ENCODE data around the gene LHFPL2. TPM values are rescaled to one million over a fixed set of nuclear protein-coding genes. Genes with fewer than 3 reads are reported as not detected.
A peak's percentile ranks its signal among the peaks of the same experiment; 100 is the strongest.

Gene LHFPL2
- polyA plus RNA-seq, 1 of the 3 experiments (the other 2 are of a cell fraction), result 10.4 TPM

DNA sequence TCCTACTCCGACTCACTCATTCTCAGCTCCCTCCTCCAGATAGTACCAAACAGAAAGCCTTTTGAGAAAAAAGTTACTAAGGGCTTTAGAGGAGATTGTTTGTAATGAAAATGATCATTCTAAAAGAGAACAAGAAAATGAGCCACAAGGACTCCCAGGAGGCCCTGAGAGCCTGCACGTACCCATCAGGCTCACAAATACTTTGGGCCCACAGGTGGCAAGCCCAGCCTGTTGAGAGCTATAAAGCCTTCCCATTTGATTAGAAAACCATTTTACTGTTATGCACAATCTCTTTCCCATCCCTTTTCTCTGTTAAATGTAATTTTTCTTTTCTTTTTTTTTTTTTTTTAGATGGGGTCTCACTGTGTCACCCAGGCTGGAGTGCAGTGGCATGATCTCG, 136.1 kb downstream of the LHFPL2 start:
- CTCF ChIA-PET, result no interaction called here
- WGBS (ENCODE audit: low lambda C conversion rate), result 95% methylated on average over 3 of the region's 3 CpGs
- TF ChIP-seq EZH2phosphoT487 (IDR thresholded peaks at IDR 0.05; ENCODE audit: borderline replicate concordance, low read depth), result no peak
- TF ChIP-seq, protein P1, sequence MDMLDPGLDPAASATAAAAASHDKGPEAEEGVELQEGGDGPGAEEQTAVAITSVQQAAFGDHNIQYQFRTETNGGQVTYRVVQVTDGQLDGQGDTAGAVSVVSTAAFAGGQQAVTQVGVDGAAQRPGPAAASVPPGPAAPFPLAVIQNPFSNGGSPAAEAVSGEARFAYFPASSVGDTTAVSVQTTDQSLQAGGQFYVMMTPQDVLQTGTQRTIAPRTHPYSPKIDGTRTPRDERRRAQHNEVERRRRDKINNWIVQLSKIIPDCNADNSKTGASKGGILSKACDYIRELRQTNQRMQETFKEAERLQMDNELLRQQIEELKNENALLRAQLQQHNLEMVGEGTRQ (IDR thresholded peaks at IDR 0.05; ENCODE audit: borderline replicate concordance, low read depth, low read length), result no peak
- no peak overlapping the region for H3K9ac ChIP-seq
- no peak overlapping the region for H2AFZ ChIP-seq (ENCODE audit: low read depth)
- peaks cover 9 to 18% of the 10 kb centered on the region in 2 experiments; a peak in 3 of 4 replicates for H3K4me1 ChIP-seq (ENCODE audit: control insufficient read depth in 1 of 2, insufficient read depth in 2 of 2, low read depth in 1 of 2, low read length in 1 of 2)
- no peak for DNase-seq
- peaks cover 0 to 15% of the 10 kb centered on the region in 2 experiments for H3K36me3 ChIP-seq (replicated peaks in 1 of 2; ENCODE audit: control insufficient read depth in 1 of 2, insufficient read depth in 2 of 2, low read length in 1 of 2)
- H3K4me2 ChIP-seq, result no peak overlapping the region
- peaks cover 10% of the 10 kb centered on the region for H3F3A ChIP-seq (replicated peaks; ENCODE audit: insufficient read depth)
- no peaks in the 10 kb centered on the region for H3K27me3 ChIP-seq (ENCODE audit: insufficient read depth)
- peaks cover 98% of the 10 kb centered on the region for H3K79me2 ChIP-seq (ENCODE audit: insufficient read depth)
- no peak overlapping the region for H3K27ac ChIP-seq (ENCODE audit: low read depth in 2 of 2, low read length in 1 of 2)
- H4K20me1 ChIP-seq (ENCODE audit: insufficient read depth), result no peaks in the 10 kb centered on the region
- H3K9me2 ChIP-seq, result no peaks in the 10 kb centered on the region
- H3K4me3 ChIP-seq (ENCODE audit: low read depth in 2 of 2, low read length in 1 of 2), result no peak overlapping the region
- no peaks in the 10 kb centered on the region for H3K9me3 ChIP-seq
- POLR2A ChIA-PET, result no interaction called here

DNA sequence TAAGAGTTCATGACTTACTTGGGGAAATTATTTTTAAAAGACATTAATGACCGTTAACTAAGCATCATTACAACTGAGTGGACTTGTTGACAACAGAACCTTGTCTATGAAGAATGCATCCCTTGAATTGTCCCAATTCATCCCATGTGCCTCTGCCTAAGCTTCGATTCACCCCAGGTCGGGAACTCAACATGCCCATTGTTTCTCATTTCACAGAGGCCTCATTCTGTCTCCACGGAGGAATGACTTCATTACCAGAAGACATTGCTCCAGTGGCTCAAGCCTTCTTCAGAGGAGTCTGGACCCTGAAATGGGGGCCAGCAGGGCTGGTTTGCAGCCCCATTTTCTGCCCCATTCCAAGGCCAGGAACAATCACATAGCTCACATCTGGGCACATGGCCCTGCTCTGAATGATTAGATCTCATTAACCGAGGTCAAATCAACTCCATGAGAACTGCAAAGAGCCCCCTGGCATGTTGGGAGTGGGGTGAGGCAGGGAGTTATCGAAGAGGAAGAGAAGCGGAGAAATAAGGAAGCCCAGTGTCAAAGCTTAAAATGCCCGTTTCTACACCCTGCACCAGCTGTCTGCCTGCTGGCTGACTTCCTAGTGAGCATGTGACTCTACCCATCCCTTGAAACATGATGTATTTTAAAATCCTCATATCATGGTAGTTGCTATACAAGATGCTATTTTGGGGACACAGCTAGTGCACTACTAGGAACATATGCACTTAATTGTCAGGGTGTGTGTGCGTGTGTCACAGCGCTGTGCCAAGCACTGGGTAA, 137.3 kb downstream of the LHFPL2 start:
- ChIA-PET POLR2A (no interaction called here), CTCF (no interaction called here)
- Histone ChIP-seq H4K20me1 (ENCODE audit: insufficient read depth) (no peaks in the 10 kb centered on the region), H3K4me2 (no peak overlapping the region), H3K4me1 (ENCODE audit: control insufficient read depth in 1 of 2, insufficient read depth in 2 of 2, low read depth in 1 of 2, low read length in 1 of 2) (peaks cover 20 to 23% of the 10 kb centered on the region in 2 experiments; a peak in 3 of 4 replicates), H2AFZ (ENCODE audit: low read depth) (no peak overlapping the region), H3K79me2 (ENCODE audit: insufficient read depth) (peaks cover 98% of the 10 kb centered on the region), H3K9me3 (no peaks in the 10 kb centered on the region), H3K27me3 (ENCODE audit: insufficient read depth) (no peaks in the 10 kb centered on the region), H3K27ac (ENCODE audit: low read depth in 2 of 2, low read length in 1 of 2) (peak overlapping the region in 1 of 2 experiments; percentile 2; a peak in 1 of 4 replicates), H3K36me3 (replicated peaks in 1 of 2; ENCODE audit: control insufficient read depth in 1 of 2, insufficient read depth in 2 of 2, low read length in 1 of 2) (peaks cover 0 to 20% of the 10 kb centered on the region in 2 experiments), H3K9ac (no peak overlapping the region), H3K9me2 (no peaks in the 10 kb centered on the region), H3F3A (replicated peaks; ENCODE audit: insufficient read depth) (peaks cover 21% of the 10 kb centered on the region), H3K4me3 (ENCODE audit: low read depth in 2 of 2, low read length in 1 of 2) (no peak overlapping the region)
- 92% methylated on average over 10 of the region's 10 CpGs for WGBS (ENCODE audit: low lambda C conversion rate)
- TF ChIP-seq TAF1 (IDR thresholded peaks at IDR 0.05; ENCODE audit: borderline replicate concordance, low read depth, low read length) (no peak), GATA2 (CRISPR knock-in tag; IDR thresholded peaks at IDR 0.05) (no peak), JUND (IDR thresholded peaks at IDR 0.05) (no peak), ELF1 (IDR thresholded peaks at IDR 0.05) (no peak)
- DNase-seq, result no peak

DNA sequence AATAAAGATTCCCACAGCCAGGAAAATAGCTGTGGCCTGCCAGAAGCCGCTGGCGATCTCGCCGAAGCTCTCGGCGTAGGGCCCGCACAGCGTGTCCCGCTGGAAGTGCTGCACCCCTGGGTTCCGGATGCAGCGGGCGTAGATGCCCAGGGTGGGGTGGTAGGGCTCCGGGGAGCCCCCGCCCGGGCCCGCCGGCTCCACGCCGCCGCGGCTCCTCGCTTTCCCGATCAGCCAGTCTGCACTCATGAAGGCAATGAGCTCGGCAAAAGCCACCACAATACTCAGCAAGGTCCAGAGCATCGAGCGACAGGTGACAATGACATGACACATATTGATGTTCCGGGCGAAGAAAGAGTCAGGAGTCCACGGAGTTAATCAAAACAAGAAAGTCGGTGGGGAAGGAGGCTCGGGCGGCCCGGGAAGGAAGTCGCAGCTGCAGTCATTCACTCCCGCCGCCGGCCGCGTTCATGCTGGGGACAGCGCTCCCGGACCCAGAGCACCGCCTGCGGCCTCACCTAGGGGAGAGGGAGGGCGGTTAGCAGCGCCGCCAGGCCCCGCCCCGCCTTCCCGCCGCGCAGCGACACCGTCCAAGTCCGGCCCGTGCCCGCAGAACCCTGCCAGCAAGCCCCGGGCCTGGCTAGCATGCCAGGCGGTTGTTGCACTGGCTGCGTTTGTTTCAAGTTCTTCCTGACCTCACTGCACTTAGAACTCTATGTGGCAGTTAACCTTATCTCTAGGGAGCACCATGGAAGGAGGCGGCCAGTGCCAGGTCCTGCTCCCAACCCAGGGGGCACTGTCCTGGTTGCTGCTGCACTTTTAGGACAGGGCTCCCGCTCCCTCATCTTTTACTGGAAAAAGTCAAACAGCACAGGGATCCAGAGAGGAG, 138.4 kb downstream of the LHFPL2 start:
- Histone ChIP-seq H4K20me1 (ENCODE audit: insufficient read depth) (no peaks in the 10 kb centered on the region), H3K9me2 (no peaks in the 10 kb centered on the region), H3K27ac (ENCODE audit: low read depth in 2 of 2, low read length in 1 of 2) (peak overlapping the region in 1 of 2 experiments; percentile 2; a peak in 1 of 4 replicates), H3K27me3 (ENCODE audit: insufficient read depth) (no peaks in the 10 kb centered on the region), H3K79me2 (ENCODE audit: insufficient read depth) (peaks cover 96% of the 10 kb centered on the region), H3K4me3 (ENCODE audit: low read depth in 2 of 2, low read length in 1 of 2) (no peak overlapping the region), H3K36me3 (replicated peaks in 1 of 2; ENCODE audit: control insufficient read depth in 1 of 2, insufficient read depth in 2 of 2, low read length in 1 of 2) (peaks cover 0 to 20% of the 10 kb centered on the region in 2 experiments), H3K9ac (no peak overlapping the region), H3F3A (replicated peaks; ENCODE audit: insufficient read depth) (peaks cover 33% of the 10 kb centered on the region), H2AFZ (ENCODE audit: low read depth) (no peak overlapping the region), H3K4me1 (ENCODE audit: control insufficient read depth in 1 of 2, insufficient read depth in 2 of 2, low read depth in 1 of 2, low read length in 1 of 2) (peaks cover 32 to 35% of the 10 kb centered on the region in 2 experiments), H3K9me3 (no peaks in the 10 kb centered on the region), H3K4me2 (no peak overlapping the region)
- ChIA-PET CTCF (interaction anchor here (0.8 to 1.5 kb wide), 2 partner anchors 37 to 43 kb away, joined by 3 read pairs; no protein-coding TSS in a partner anchor), POLR2A (no interaction called here)
- no peak for TF ChIP-seq RCOR1 (IDR thresholded peaks at IDR 0.05; ENCODE audit: low read length)
- TF ChIP-seq GATA2 (CRISPR knock-in tag; IDR thresholded peaks at IDR 0.05), result no peak
- no peak for TF ChIP-seq RAD21 (IDR thresholded peaks at IDR 0.05; ENCODE audit: low read length)
- no peak for TF ChIP-seq EZH2phosphoT487 (IDR thresholded peaks at IDR 0.05; ENCODE audit: borderline replicate concordance, low read depth)
- no peak for TF ChIP-seq TAF1 (IDR thresholded peaks at IDR 0.05; ENCODE audit: borderline replicate concordance, low read depth, low read length)
- no peak for TF ChIP-seq SMC3 (IDR thresholded peaks at IDR 0.05; ENCODE audit: low read depth, low read length)
- TF ChIP-seq, protein P2, sequence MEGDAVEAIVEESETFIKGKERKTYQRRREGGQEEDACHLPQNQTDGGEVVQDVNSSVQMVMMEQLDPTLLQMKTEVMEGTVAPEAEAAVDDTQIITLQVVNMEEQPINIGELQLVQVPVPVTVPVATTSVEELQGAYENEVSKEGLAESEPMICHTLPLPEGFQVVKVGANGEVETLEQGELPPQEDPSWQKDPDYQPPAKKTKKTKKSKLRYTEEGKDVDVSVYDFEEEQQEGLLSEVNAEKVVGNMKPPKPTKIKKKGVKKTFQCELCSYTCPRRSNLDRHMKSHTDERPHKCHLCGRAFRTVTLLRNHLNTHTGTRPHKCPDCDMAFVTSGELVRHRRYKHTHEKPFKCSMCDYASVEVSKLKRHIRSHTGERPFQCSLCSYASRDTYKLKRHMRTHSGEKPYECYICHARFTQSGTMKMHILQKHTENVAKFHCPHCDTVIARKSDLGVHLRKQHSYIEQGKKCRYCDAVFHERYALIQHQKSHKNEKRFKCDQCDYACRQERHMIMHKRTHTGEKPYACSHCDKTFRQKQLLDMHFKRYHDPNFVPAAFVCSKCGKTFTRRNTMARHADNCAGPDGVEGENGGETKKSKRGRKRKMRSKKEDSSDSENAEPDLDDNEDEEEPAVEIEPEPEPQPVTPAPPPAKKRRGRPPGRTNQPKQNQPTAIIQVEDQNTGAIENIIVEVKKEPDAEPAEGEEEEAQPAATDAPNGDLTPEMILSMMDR (IDR thresholded peaks at IDR 0.05), result no peak
- TF ChIP-seq, protein P3, sequence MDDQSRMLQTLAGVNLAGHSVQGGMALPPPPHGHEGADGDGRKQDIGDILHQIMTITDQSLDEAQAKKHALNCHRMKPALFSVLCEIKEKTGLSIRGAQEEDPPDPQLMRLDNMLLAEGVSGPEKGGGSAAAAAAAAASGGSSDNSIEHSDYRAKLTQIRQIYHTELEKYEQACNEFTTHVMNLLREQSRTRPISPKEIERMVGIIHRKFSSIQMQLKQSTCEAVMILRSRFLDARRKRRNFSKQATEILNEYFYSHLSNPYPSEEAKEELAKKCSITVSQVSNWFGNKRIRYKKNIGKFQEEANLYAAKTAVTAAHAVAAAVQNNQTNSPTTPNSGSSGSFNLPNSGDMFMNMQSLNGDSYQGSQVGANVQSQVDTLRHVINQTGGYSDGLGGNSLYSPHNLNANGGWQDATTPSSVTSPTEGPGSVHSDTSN (IDR thresholded peaks at IDR 0.05), result no peak
- no peak for TF ChIP-seq JUND (IDR thresholded peaks at IDR 0.05)
- DNase-seq, result no peak
- WGBS (ENCODE audit: low lambda C conversion rate), result 93% methylated on average over 25 of the region's 61 CpGs
